ENCODE data around the gene AXL. TPM values are rescaled to one million over a fixed set of nuclear protein-coding genes. Genes with fewer than 3 reads are reported as not detected.

AXL gene
- total RNA-seq, 2 donors from 2014 or later: 27.3 to 81.4 TPM

DNA sequence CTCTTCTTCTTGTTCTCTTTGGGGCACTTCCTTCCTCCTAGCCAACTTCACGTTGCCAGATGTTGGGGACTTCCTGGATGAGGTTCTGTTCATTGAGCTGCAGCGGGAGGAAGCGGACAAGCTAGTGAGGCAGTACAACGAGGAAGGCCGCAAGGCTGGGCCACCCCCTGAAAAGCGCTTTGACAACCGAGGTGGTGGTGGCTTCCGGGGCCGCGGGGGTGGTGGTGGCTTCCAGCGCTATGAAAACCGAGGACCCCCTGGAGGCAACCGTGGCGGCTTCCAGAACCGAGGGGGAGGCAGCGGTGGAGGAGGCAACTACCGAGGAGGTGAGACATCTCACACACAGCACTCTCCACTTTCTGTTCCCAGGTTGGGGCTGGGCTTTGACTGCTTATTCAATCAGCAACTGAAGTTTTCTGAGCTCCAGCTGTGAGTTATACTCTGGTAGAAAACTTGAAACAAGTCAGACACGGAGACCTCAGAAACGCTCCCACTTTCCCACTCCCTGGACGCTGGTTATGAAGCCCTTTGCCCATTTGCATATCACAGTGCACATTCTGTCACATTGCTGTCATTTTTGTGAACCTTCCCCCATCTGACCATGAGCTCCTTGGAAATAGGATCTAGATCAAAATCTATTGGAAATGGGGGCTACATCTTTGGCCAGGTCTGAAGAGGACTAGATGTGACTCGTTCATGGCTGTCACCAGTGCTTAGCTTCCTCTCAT is 83.8 kb downstream of the AXL start:
- H3K4me3 ChIP-seq: no peak overlapping the region
- no peaks in the 10 kb centered on the region for H3K27me3 ChIP-seq
- no peaks in the 10 kb centered on the region for H3K9me3 ChIP-seq
- no peak for TF ChIP-seq CTCF (IDR thresholded peaks at IDR 0.05)
- peaks cover 0 to 54% of the 10 kb centered on the region in 2 donors for H3K4me1 ChIP-seq
- no peak for DNase-seq (ENCODE audit: low spot score)
- peaks cover 66% of the 10 kb centered on the region for H3K36me3 ChIP-seq
- peak overlapping the region; percentile 35 to 90 for H3K27ac ChIP-seq

- Histone ChIP-seq H3K36me3 (peaks cover 68% of the 10 kb centered on the region), H3K27ac (peak overlapping the region in 1 of 2 donors; percentile 6), H3K4me3 (no peak overlapping the region), H3K27me3 (no peaks in the 10 kb centered on the region), H3K9me3 (no peaks in the 10 kb centered on the region), H3K4me1 (peaks cover 0 to 54% of the 10 kb centered on the region in 2 donors)
- no peak for DNase-seq (ENCODE audit: low spot score)
- no peak for TF ChIP-seq CTCF (IDR thresholded peaks at IDR 0.05)
Observed at GRCh38 chr19:41303954-41304353, 84.9 kb downstream of the AXL start.

DNA sequence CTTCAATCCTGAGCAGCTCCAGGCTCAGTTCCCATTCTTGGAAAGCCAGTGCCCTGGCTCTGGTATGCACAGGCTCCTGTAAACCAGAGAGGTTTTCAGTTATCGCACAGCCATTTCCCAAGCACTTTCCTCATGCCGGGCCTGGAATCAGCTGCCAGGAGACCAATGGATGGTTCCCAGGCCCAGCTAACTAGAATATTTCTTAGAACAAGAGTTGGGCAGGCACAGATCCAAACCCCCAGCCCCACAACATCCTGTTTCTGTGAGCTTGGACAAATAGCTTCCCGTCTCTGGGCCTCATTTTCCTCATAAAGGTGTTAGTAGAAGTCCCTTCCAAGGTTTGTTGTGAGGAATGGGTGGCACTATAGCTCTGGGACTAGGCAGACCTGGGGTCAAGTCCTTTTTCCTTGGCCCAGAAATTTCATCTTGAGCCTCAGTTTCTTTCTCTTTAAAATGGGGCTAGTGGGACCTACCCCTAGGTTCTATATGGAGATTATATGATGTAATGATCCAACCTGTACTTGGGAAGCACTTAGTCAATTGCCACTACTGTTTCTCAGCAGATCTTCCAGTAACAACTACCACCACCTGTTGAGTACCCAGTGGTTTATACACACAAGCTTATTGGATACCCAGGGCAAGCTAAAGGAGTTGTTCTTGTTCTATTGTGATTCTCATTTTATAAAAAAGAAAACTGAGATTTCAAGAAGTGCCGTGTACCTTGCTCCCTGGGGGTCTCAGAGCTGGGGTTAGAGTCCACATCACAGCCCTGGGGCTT is 85.9 kb downstream of the AXL start:
- H3K9me3 ChIP-seq: no peaks in the 10 kb centered on the region
- no peak overlapping the region for H3K4me3 ChIP-seq
- peaks cover 68% of the 10 kb centered on the region for H3K36me3 ChIP-seq
- DNase-seq (ENCODE audit: low spot score): no peak
- TF ChIP-seq CTCF (IDR thresholded peaks at IDR 0.05): no peak
- peaks cover 0 to 50% of the 10 kb centered on the region in 2 donors for H3K4me1 ChIP-seq
- peak overlapping the region; percentile 6 to 24 for H3K27ac ChIP-seq
- H3K27me3 ChIP-seq: no peaks in the 10 kb centered on the region

DNA sequence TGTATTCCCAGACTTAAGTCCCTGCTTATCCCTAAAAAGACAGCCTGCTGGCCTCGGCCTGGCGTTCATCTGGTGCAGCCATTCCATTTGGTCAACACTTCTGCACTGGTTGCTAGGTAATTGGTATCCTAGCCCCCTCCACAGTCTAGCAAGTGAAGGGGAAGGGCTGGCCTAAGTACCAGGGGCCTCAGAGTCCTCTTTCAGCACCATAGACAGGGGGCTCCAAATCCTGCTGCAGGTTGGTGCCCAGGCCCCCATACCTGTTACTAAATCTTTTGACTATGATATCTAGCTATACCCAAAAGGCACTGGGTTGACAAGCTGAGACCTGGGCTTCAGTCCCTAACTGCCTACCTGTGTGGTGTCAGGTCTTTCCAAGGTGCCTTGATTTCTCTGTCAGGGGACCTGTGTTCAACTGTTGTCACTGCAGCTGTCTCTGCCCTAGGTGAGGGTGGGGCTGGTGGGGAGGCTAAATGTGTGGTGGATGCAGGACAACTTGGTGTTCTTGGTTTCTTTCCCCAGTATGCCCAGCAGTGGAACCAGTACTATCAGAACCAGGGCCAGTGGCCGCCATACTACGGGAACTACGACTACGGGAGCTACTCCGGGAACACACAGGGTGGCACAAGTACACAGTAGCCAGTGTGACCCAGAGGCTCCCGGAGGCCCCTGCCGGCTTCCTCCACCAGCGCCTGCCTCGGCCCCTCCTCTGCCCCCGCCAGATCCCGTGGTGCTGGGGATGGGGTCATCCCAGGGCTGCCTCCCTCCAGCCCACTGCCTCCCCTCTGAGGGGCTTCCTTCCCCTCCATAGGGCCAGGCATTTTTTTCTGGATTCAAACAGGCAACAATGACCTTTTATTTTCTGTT is 87.1 kb downstream of the AXL start:
- Histone ChIP-seq H3K36me3 (peaks cover 59% of the 10 kb centered on the region), H3K4me3 (no peak overlapping the region), H3K4me1 (peaks cover 0 to 44% of the 10 kb centered on the region in 2 donors), H3K27ac (peak overlapping the region; percentile 1 to 33), H3K27me3 (no peaks in the 10 kb centered on the region), H3K9me3 (no peaks in the 10 kb centered on the region)
- TF ChIP-seq CTCF (IDR thresholded peaks at IDR 0.05): no peak
- no peak for DNase-seq (ENCODE audit: low spot score)

GRCh38 chr19:41307090-41307875 is 88.3 kb downstream of the AXL start:
- Histone ChIP-seq H3K4me3 (no peak overlapping the region), H3K36me3 (peaks cover 49% of the 10 kb centered on the region), H3K4me1 (peaks cover 0 to 47% of the 10 kb centered on the region in 2 donors), H3K9me3 (no peaks in the 10 kb centered on the region), H3K27me3 (no peaks in the 10 kb centered on the region), H3K27ac (peak overlapping the region; percentile 96 to 98)
- DNase-seq (ENCODE audit: low spot score): no peak
- TF ChIP-seq CTCF (IDR thresholded peaks at IDR 0.05): no peak
